Stomach smooth muscle (tissue), 2 donors: ENCODE measurements around the gene RECQL.

Source experiments
- H3K27ac ChIP-seq: one replicate; pipeline ENCODE4 v1.7.0; 2013; ENCODE audit warnings: mild to moderate bottlenecking, low read length, inconsistent platforms
- H3K27me3 ChIP-seq, 2 donors: one replicate each; pipeline ENCODE4 v1.7.0; 2013; ENCODE audit warnings: low read length in 2 of 2; ENCODE audit not compliant: insufficient read depth in 2 of 2, control insufficient read depth in 1 of 2
- H3K36me3 ChIP-seq, 2 donors: one replicate each; pipeline ENCODE4 v1.7.0; 2013; ENCODE audit warnings: low read length in 2 of 2; ENCODE audit not compliant: control insufficient read depth in 2 of 2, insufficient read depth in 2 of 2
- H3K4me1 ChIP-seq: one replicate; pipeline ENCODE4 v1.7.0; 2013; ENCODE audit warnings: low read length; ENCODE audit not compliant: control insufficient read depth, insufficient read depth
- H3K4me3 ChIP-seq, 2 donors: one replicate each; pipeline ENCODE4 v1.7.0; 2013; ENCODE audit warnings: low read length in 2 of 2
- H3K9ac ChIP-seq, 2 donors: one replicate each; pipeline ENCODE4 v1.7.0; 2013; ENCODE audit warnings: low read length in 2 of 2, mild to moderate bottlenecking in 1 of 2
- H3K9me3 ChIP-seq, 2 donors: one replicate each; pipeline ENCODE4 v1.7.0; 2013; ENCODE audit warnings: low read length in 2 of 2; ENCODE audit not compliant: control insufficient read depth in 2 of 2
- donor health status: healthy.
- donor health status: Pancreatic carcinoma.

The RECQL gene

DNA sequence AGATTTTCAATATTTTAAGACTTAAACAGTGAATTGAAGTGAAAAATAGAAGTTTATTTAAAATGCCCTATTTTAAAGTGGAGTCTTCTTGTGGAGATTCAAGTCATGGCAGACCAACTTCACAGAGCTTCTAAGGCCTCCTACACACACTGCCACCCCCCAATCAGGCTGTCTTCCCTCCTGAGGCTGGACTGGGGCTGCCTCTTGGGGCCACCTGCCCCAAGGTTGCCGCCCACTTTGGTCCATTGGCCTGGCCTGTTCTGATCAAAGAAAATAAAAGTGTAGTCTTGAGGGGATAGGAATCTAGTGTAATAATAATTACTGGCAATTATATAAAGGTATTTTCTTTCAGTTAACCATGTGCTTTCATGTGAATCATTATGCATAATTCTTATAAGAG, 1.4 kb upstream of the RECQL start:
- no peak overlapping the region for H3K27ac ChIP-seq
- H3K27me3 ChIP-seq, result no peaks in the 10 kb centered on the region
- peaks cover 14% of the 10 kb centered on the region for H3K4me1 ChIP-seq
- peak overlapping the region in 1 of 2 donors; percentile 92 for H3K4me3 ChIP-seq
- H3K9ac ChIP-seq, result no peak overlapping the region
- peaks cover 3 to 5% of the 10 kb centered on the region in 2 donors for H3K36me3 ChIP-seq
- H3K9me3 ChIP-seq, result no peaks in the 10 kb centered on the region

DNA sequence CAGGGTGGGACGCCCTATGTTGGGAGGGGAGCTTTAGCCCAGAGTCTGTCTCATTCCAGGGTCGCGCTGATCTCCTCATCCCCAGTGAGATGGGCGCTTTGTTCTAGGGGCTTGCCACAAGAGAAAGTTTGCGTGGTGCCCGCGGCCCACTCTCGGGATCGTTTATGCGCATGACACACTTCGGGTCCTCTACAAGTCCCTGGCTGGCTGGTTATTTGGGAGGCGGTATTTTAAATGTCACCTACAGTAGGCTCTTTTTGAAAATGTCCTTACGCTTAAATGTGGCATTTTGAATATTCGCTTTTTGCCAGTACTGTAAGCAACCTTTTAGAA, 695 bp upstream of the RECQL start:
- Histone ChIP-seq H3K9ac (peak overlapping the region; percentile 75 to 84), H3K9me3 (no peaks in the 10 kb centered on the region), H3K4me1 (peaks cover 14% of the 10 kb centered on the region), H3K27ac (peak overlapping the region; percentile 79), H3K27me3 (no peaks in the 10 kb centered on the region), H3K36me3 (peaks cover 8 to 13% of the 10 kb centered on the region in 2 donors), H3K4me3 (peak overlapping the region; percentile 89 to 92)

DNA sequence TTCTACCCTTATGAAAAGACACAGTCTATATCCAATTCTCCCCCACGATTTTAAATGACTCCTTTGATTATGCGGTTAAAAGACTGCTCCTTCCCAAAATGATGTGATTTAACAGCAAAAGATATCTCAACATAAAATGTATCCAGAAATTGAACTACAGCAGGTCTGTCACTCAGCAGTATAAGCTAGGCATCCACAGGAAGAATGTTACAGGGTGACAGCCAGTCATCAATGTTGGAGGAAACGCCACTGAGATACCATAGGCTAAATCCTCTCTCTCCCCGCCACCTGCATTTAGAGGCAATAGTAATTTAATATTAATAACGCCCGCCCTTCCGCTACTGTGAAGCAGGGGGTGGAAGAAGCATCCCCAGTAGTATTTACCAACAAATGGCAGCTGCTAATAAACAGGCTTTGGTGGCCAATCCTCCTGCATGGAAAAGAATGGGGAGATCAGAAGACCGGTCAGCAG, 613 bp downstream of the RECQL start:
- Histone ChIP-seq H3K9ac (peak overlapping the region; percentile 75 to 84), H3K4me3 (peak overlapping the region; percentile 89 to 92), H3K4me1 (peaks cover 14% of the 10 kb centered on the region), H3K27ac (peak overlapping the region; percentile 79), H3K36me3 (peaks cover 13 to 21% of the 10 kb centered on the region in 2 donors), H3K27me3 (no peaks in the 10 kb centered on the region), H3K9me3 (no peaks in the 10 kb centered on the region)

DNA sequence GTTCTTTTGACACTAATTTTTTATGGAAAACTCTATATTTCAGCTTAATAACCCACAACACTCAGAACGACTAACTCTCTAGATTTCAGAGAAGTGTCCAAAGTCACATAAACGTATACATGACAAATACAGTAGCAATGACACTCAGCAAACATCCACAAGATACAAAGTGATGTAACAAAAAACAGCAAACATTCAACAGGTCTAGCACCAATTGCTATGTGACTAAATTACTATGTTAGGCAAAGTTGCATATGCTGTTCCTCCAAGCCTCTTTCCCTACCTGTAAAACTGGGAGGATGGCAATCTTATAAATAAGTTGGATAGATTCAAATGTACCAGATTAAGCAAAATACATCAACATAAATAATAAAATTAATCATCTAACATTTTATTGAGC, 1.7 kb downstream of the RECQL start:
- H3K9me3 ChIP-seq, result no peaks in the 10 kb centered on the region
- no peak overlapping the region for H3K27ac ChIP-seq
- H3K36me3 ChIP-seq, result peaks cover 16 to 28% of the 10 kb centered on the region in 2 donors
- no peaks in the 10 kb centered on the region for H3K27me3 ChIP-seq
- no peak overlapping the region for H3K4me3 ChIP-seq
- H3K9ac ChIP-seq, result no peak overlapping the region
- H3K4me1 ChIP-seq, result peaks cover 14% of the 10 kb centered on the region

DNA sequence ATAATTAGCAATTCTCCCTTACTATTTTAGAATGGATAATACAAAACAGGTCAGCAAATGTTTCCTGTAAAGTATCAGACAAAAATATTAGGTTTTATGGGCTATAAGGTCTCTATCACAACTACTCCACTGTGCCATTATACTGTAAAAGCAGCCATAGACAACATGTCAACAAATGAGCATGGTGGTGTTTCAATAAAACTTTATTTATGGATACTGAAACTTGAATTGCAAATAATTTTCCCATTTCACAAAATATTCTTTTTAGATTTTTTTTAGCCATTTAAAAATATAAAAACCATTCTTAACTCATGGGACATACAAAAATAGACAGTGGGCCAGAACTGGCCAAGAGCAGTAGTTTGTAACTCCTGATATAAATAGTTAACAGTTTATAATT, 15.4 kb downstream of the RECQL start:
- H3K9me3 ChIP-seq, result no peaks in the 10 kb centered on the region
- peaks cover 5 to 18% of the 10 kb centered on the region in 2 donors for H3K36me3 ChIP-seq
- no peak overlapping the region for H3K4me3 ChIP-seq
- H3K9ac ChIP-seq, result no peak overlapping the region
- no peak overlapping the region for H3K27ac ChIP-seq
- H3K27me3 ChIP-seq, result no peaks in the 10 kb centered on the region
- H3K4me1 ChIP-seq, result no peaks in the 10 kb centered on the region

- Histone ChIP-seq H3K27me3 (no peaks in the 10 kb centered on the region), H3K9me3 (no peaks in the 10 kb centered on the region), H3K4me3 (no peak overlapping the region), H3K4me1 (no peaks in the 10 kb centered on the region), H3K27ac (no peak overlapping the region), H3K9ac (no peak overlapping the region), H3K36me3 (peaks cover 16 to 21% of the 10 kb centered on the region in 2 donors)
These were observed 17.9 kb downstream of the RECQL start for GRCh38 chr12:21483531-21483930.

DNA sequence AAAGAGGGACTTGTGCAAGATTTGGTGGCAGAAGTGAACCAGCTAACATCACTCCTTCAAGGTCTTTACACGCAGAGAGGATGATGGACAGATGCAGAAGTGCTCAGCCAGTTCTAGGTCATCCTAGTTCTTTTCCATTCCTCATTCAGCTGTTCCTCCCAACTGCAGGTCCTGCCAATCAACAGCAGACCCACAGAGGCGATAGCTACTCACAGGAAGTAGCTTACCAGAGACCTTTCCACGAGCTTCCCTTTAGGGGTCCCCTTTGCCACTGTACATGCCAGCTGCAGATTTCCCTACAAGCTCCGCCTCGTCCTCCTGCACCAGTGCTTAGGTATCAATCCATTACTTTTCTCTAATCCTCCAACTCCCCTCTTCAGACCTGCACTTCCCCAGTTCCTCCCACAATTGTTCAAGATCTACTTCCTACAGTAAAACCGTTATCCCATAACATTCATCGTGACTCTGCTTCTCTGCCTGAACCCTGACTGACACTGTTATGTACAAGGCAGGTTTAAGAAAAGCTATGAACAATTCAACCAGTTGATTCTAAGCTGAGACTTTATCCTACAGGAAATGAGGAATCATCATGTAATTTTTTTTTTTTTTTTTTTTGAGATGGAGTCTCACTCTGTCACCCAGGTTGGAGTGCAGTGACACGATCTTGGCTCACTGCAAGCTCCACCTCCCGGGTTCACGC, 22.5 kb downstream of the RECQL start:
- no peaks in the 10 kb centered on the region for H3K9me3 ChIP-seq
- no peaks in the 10 kb centered on the region for H3K27me3 ChIP-seq
- H3K4me3 ChIP-seq, result no peak overlapping the region
- H3K27ac ChIP-seq, result no peak overlapping the region
- no peaks in the 10 kb centered on the region for H3K4me1 ChIP-seq
- no peak overlapping the region for H3K9ac ChIP-seq
- H3K36me3 ChIP-seq, result peaks cover 29 to 37% of the 10 kb centered on the region in 2 donors

- Histone ChIP-seq H3K9ac (no peak overlapping the region), H3K27ac (no peak overlapping the region), H3K27me3 (no peaks in the 10 kb centered on the region), H3K36me3 (peaks cover 28 to 29% of the 10 kb centered on the region in 2 donors), H3K4me1 (no peaks in the 10 kb centered on the region), H3K4me3 (no peak overlapping the region), H3K9me3 (no peaks in the 10 kb centered on the region)
These were observed 24.5 kb downstream of the RECQL start for GRCh38 chr12:21476949-21477348.

GRCh38 chr12:21475552-21475951, 25.9 kb downstream of the RECQL start:
- no peak overlapping the region for H3K27ac ChIP-seq
- H3K27me3 ChIP-seq, result no peaks in the 10 kb centered on the region
- peaks cover 28% of the 10 kb centered on the region in 2 donors for H3K36me3 ChIP-seq

GRCh38 chr12:21472197-21472823, 29.1 kb downstream of the RECQL start:
- no peak overlapping the region for H3K9ac ChIP-seq
- peaks cover 17 to 21% of the 10 kb centered on the region in 2 donors for H3K36me3 ChIP-seq
- H3K9me3 ChIP-seq, result no peaks in the 10 kb centered on the region
- no peak overlapping the region for H3K4me3 ChIP-seq
- H3K4me1 ChIP-seq, result no peaks in the 10 kb centered on the region
- H3K27ac ChIP-seq, result no peak overlapping the region
- H3K27me3 ChIP-seq, result no peaks in the 10 kb centered on the region

More at GRCh38 chr12:21475552-21475951, 25.9 kb downstream of the RECQL start:
- Histone ChIP-seq H3K9me3 (no peaks in the 10 kb centered on the region), H3K9ac (no peak overlapping the region), H3K4me1 (no peaks in the 10 kb centered on the region), H3K4me3 (no peak overlapping the region)

DNA sequence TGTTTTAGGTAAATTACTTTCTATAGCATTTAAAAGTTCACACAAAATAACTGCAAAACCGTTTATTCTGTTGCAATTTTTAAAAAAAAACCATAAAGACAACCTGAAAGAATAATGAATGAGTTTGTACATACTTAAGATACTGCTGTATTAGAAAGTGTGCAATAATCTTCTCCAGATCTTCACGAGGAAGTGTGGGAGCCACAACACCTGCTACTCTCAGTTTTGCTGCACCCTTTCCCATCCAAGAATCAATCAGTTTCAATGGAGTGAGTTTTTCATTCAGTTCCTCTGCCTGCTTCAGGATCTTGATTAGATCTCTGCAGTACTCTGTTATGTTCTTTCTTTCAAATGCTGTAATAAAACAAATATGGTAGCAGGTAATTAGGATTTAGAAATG, 30.1 kb downstream of the RECQL start:
- Histone ChIP-seq H3K9ac (no peak overlapping the region), H3K4me3 (no peak overlapping the region), H3K27me3 (no peaks in the 10 kb centered on the region), H3K27ac (no peak overlapping the region), H3K36me3 (peaks cover 17 to 18% of the 10 kb centered on the region in 2 donors), H3K9me3 (no peaks in the 10 kb centered on the region), H3K4me1 (no peaks in the 10 kb centered on the region)
